Loucy (cell line): ENCODE results near the gene C4B.
"Not testable (repeated sequence)": the region's sequence is repeated elsewhere in the genome, so short reads cannot be mapped to it uniquely, and the experiment has no call there.

Source experiments
- CTCF ChIP-seq: fragments of 200-600 bp; sonication (generic); conservative IDR thresholded peaks from 2 replicates; pipeline ENCODE4 v1.5.1; 2014; ENCODE audit warnings: mild to moderate bottlenecking, antibody characterized with exemption, low read length
- EZH2phosphoT487 ChIP-seq: fragments of 200-600 bp; IDR thresholded peaks from 2 replicates; pipeline ENCODE4 v1.6.1; 2018; ENCODE audit warnings: antibody characterized with exemption, mild to moderate bottlenecking, moderate library complexity, borderline replicate concordance

DNA sequence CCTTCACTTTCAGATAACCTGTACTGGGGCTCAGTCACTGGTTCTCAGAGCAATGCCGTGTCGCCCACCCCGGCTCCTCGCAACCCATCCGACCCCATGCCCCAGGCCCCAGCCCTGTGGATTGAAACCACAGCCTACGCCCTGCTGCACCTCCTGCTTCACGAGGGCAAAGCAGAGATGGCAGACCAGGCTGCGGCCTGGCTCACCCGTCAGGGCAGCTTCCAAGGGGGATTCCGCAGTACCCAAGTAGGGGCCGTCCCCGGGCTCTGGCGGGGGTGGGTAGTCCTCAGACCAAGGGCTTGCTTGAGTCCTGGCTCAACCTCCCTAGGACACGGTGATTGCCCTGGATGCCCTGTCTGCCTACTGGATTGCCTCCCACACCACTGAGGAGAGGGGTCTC lies 15.0 kb downstream of the C4B start:
- not testable (repeated sequence) for TF ChIP-seq CTCF, EZH2phosphoT487
